GM12878 (cell line): Measurements from ENCODE around the gene TRAPPC12.

Experiments
- BCLAF1 ChIP-seq: fragments of 450-650 bp; IDR thresholded peaks from 2 replicates; pipeline ENCODE4 v1.6.1; 2017; ENCODE audit warnings: antibody characterized with exemption, mild to moderate bottlenecking, moderate library complexity
- MEF2A ChIP-seq: IDR thresholded peaks from 2 replicates; pipeline ENCODE4 v1.6.1; 2011; ENCODE audit warnings: low read depth, mild to moderate bottlenecking, low read length, moderate library complexity; ENCODE audit not compliant: insufficient read depth
- NFXL1 ChIP-seq: fragments of 450-650 bp; IDR thresholded peaks from 2 replicates; pipeline ENCODE4 v1.6.1; 2017; ENCODE audit warnings: antibody characterized with exemption, mild to moderate bottlenecking, borderline replicate concordance
- PAX8 ChIP-seq: fragments of 450-650 bp; IDR thresholded peaks from 2 replicates; pipeline ENCODE4 v1.6.1; 2017; ENCODE audit warnings: mild to moderate bottlenecking, moderate library complexity
- POLR2A ChIP-seq: IDR thresholded peaks from 2 replicates; pipeline ENCODE4 v1.6.1; 2011; ENCODE audit warnings: low read depth, mild to moderate bottlenecking, low read length
- RAD21 ChIP-seq: IDR thresholded peaks from 2 replicates; pipeline ENCODE4 v1.6.1; 2011; ENCODE audit warnings: mild to moderate bottlenecking, low read depth, low read length, moderate library complexity; ENCODE audit not compliant: insufficient read depth
- RB1 ChIP-seq: fragments of 450-650 bp; formaldehyde crosslinking; IDR thresholded peaks from 2 replicates; pipeline ENCODE4 v1.6.1; 2017; ENCODE audit warnings: mild to moderate bottlenecking, borderline replicate concordance
- TARDBP ChIP-seq: IDR thresholded peaks from 2 replicates; pipeline ENCODE4 v1.6.1; 2016; ENCODE audit warnings: borderline replicate concordance
- TF ChIP-seq, protein P1 (sequence below), 3 experiments: IDR thresholded peaks in 2 of 3; conservative IDR thresholded peaks in 1 of 3; 2 replicates each; pipeline ENCODE4 v1.5.1; 2011; ENCODE audit warnings: low read depth in 3 of 3, low read length in 3 of 3, mild to moderate bottlenecking in 3 of 3, control low read depth in 2 of 3, moderate library complexity in 2 of 3, inconsistent platforms in 1 of 3, mixed read lengths in 1 of 3; ENCODE audit not compliant: control insufficient read depth in 2 of 3, insufficient read depth in 1 of 3; ENCODE audit errors: extremely low read depth in 1 of 3
- TF ChIP-seq, protein P2 (sequence below): IDR thresholded peaks from 2 replicates; pipeline ENCODE4 v1.6.1; 2011; ENCODE audit warnings: mild to moderate bottlenecking, low read depth, low read length, moderate library complexity; ENCODE audit not compliant: insufficient replicate concordance

DNA sequence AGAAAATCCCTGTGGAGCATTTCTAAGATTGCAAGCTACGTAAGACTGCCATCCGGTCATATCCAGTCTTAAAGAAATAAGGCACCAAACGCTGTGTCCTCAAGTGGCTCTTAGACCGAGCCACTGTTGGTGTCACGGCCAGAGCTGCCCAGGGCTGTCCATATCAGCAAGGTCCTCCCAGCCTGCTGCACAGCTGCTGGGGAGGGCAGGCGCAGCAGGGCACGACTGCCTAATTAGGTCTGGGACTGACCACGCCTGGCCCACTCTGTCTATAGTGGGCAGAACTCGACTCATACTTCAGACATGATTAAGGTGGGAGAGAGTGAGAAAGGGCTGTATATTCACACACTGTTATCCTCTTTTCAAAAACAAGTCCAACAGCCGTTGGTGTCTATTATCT lies 41.2 kb upstream of the TRAPPC12 start:
- TF ChIP-seq TARDBP: no peak
- no peak for TF ChIP-seq RB1
- no peak for TF ChIP-seq POLR2A
- TF ChIP-seq NFXL1: no peak
- no peak for TF ChIP-seq MEF2A
- no peak for TF ChIP-seq RAD21
- TF ChIP-seq, protein P1, sequence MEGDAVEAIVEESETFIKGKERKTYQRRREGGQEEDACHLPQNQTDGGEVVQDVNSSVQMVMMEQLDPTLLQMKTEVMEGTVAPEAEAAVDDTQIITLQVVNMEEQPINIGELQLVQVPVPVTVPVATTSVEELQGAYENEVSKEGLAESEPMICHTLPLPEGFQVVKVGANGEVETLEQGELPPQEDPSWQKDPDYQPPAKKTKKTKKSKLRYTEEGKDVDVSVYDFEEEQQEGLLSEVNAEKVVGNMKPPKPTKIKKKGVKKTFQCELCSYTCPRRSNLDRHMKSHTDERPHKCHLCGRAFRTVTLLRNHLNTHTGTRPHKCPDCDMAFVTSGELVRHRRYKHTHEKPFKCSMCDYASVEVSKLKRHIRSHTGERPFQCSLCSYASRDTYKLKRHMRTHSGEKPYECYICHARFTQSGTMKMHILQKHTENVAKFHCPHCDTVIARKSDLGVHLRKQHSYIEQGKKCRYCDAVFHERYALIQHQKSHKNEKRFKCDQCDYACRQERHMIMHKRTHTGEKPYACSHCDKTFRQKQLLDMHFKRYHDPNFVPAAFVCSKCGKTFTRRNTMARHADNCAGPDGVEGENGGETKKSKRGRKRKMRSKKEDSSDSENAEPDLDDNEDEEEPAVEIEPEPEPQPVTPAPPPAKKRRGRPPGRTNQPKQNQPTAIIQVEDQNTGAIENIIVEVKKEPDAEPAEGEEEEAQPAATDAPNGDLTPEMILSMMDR (IDR thresholded peaks at IDR 0.05 in 2 of 3, conservative IDR thresholded peaks at IDR 0.05 in 1 of 3; ENCODE audit: control insufficient read depth in 2 of 3, extremely low read depth in 1 of 3, insufficient read depth in 1 of 3, low read depth in 3 of 3, low read length in 3 of 3): no peak
- TF ChIP-seq, protein P2, sequence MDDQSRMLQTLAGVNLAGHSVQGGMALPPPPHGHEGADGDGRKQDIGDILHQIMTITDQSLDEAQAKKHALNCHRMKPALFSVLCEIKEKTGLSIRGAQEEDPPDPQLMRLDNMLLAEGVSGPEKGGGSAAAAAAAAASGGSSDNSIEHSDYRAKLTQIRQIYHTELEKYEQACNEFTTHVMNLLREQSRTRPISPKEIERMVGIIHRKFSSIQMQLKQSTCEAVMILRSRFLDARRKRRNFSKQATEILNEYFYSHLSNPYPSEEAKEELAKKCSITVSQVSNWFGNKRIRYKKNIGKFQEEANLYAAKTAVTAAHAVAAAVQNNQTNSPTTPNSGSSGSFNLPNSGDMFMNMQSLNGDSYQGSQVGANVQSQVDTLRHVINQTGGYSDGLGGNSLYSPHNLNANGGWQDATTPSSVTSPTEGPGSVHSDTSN: no peak
- no peak for TF ChIP-seq BCLAF1
- TF ChIP-seq PAX8: no peak
